ENCODE data around the gene METAP1D.
"Not testable (repeated sequence)": the region's sequence is repeated elsewhere in the genome, so short reads cannot be mapped to it uniquely, and the experiment has no call there.

Gene METAP1D

GRCh38 chr2:171999604-172000469, at the start of gene METAP1D:
Gene METAP1D, plus strand, starts transcription at chr2:171999953. Its CDS starts 17 bp downstream, at chr2:171999970.
- DNase-seq (ENCODE audit: low spot score): peak; percentile 90

DNA sequence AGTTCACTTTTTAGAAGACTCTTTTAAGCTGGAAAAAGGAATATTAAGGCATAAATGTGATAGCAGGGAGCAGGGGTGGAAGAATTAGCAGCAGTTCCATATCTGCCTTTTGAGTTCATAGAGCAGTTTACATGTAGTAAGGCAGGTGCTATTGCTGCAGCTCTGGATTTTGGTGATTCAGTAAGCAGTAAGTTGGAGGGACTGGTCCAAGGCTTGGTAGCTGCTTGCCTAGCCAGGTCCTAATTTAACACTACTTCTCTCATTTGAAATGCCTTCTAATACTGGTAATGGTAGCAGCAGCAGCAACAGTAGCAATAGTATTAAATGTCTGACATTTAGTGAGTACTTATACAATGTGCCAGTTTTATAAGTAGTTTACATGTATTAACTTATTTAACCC, 47.5 kb upstream of the METAP1D start:
- no peak for DNase-seq (ENCODE audit: low spot score)

- DNase-seq (ENCODE audit: low spot score): no peak
These were observed 47.0 kb upstream of the METAP1D start for GRCh38 chr2:171952748-171953147.

DNA sequence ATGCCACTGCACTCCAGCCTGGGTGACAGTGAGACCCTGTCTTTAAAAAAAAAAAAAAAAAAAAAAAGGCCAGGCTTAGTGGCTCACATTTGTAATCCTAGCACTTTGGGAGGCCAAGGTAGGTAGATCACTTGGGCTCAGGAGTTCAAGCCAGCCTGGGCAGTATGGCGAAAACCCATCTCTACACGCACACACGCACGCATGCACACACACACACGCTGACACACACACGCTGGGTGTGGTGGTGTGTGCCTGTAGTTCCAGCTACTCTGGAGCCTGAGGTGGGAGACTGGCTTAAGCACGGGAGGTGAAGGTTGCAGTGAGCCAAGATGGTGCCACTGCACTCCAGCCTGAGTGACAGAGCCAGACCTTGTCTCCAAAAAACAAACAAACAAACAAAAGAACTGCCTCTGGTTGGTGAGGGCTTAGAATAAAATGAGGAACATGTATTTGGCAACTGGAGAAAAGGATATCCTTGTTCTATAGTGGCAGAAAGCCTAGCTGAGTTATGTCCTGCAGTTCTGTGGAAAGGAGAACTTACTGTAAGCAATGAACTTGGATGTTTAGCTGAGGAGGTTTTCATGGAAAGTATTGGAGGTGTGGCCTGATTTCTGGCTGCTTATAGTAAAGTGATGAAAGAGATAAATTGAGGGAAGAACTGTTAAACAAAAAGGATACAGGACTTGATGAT, 43.5 kb upstream of the METAP1D start:
- peak; percentile 36 for DNase-seq (ENCODE audit: low spot score)

DNA sequence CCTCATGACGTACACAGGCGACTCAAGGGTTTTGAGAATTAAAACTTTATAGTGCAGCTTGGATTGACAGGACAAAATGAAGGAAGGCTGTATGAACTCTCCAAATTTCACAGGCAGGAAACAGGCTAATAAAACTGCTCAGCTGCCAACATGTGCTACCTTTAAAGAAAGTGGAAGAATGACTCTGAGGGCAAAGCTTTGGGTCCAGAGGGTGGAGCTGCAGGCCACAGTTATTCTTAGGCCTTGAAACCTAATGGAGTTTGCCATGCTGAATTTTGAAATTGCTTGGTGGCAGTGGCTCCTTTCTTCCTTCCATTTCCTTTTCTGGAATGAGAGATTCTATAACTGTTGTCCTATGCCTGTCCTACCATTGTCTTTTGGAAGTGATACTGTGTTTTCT, 42.7 kb upstream of the METAP1D start:
- no peak for DNase-seq (ENCODE audit: low spot score)

DNA sequence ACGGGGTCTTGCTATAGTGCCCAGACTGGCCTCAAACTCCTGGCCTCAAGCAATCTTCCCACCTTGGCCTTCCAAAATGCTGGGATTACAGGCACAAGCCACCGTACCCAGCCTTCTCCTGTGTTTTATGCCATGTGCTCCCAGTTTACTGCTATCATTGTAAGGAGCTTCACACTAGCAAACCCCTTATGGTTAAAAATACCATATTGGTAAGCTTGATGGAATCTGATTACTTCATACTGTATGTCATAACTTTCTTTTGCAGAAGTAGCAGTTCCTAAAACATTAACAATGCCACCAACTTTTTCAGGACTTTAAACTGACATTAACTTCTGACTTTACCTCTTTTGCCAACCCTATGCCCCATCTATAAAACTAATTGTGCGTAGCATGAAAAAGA, 41.3 kb upstream of the METAP1D start:
- DNase-seq (ENCODE audit: low spot score): no peak

- no peak for DNase-seq (ENCODE audit: low spot score)
These were observed 39.8 kb upstream of the METAP1D start for GRCh38 chr2:171959998-171960397.

- DNase-seq (ENCODE audit: low spot score): no peak
These were observed 39.2 kb upstream of the METAP1D start for GRCh38 chr2:171960570-171960969.

DNA sequence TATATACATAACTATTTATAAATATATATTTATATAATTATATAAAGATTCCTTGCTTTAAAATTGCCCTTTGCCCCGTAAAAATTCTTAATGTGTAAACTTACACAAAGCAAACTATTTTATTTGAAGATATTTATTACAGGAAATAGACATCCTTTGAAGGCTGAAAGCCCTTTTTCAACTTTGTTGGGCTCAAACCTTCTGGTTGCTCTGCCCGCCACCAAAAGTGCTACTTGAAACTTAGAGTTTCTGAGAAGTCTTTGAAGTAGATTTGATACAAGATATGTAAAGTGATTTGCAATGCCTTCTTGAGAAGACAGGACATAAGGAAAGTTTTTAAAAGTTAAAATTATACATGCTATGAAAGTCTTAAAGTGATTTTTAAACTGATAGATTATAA, 36.6 kb upstream of the METAP1D start:
- no peak for DNase-seq (ENCODE audit: low spot score)

DNA sequence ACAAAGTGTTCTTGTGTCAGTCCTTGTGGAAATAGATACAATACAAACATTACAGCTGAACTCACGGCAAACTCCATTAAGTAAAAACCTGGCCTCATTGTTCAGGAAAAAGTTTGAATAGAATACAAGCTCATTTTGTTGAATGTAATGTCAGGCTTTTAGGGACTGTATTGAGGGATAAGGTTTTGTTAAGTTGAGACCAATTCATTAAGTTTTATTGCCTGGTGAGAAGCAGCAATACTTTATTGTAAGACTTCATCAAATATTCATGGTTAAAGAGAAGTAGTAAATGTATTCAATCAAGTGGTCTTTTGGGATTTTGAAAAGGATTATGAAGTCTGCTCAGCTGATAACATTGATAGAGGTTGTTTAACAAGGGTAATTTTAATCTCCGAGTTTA, 35.4 kb upstream of the METAP1D start:
- DNase-seq (ENCODE audit: low spot score): no peak

- no peak for DNase-seq (ENCODE audit: low spot score)
These were observed 34.5 kb upstream of the METAP1D start for GRCh38 chr2:171965238-171965637.

DNA sequence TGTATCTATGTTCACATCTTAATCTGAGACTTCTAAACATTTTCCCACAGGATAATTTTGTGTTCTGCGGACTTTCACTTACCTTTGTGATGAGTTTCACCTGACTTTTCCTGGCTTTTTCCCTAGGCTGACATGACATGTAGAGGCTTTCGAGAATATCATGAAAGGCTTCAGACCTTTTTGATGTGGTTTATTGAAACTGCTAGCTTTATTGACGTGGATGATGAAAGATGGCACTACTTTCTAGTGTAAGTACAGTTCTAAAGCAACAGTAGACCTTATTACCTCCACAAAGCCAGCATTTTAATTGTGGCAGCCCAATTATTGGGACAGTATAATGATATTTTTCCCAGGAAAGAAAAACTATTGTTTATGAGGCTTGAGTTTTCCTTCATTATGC, 34.1 kb upstream of the METAP1D start:
- no peak for DNase-seq (ENCODE audit: low spot score)

- DNase-seq (ENCODE audit: low spot score): no peak
These were observed 33.5 kb upstream of the METAP1D start for GRCh38 chr2:171966235-171966634.

- no peak for DNase-seq (ENCODE audit: low spot score)
These were observed 33.1 kb upstream of the METAP1D start for GRCh38 chr2:171966688-171967087.

- no peak for DNase-seq (ENCODE audit: low spot score)
These were observed 31.2 kb upstream of the METAP1D start for GRCh38 chr2:171968509-171968908.

DNA sequence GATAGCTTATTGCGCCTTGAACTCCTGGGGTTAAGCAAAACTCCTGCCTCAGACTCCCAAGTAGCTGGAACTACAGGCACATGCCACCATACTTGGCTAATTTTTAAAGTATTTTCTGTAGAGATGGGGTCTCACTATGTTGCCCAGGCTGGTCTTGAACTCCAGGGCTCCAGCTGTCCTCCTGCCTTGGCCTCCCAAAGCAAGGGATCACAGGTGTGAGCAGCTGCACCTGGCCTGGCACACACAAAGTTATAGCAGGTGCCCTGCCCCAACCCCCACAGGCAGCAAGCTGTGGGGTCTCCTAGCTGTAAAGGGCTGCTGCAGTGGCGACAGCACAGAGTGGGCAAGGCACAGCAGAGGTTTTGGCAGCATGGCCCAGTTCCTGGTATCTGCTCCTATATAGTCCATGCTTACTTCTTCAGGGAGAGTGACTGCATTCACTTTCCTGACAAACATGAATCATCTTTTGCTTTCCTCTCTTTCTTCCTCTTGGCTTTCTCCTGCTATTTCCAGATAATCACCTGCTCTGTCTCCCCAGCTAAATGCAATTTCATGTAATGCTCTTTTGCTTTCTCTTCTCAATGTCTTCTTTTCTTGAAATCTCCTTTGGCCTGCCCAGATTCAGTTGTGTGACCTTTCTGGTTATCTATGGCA, 27.3 kb upstream of the METAP1D start:
- DNase-seq (ENCODE audit: low spot score): no peak

GRCh38 chr2:171979103-171979502, 20.6 kb upstream of the METAP1D start:
- DNase-seq (ENCODE audit: low spot score): no peak

DNA sequence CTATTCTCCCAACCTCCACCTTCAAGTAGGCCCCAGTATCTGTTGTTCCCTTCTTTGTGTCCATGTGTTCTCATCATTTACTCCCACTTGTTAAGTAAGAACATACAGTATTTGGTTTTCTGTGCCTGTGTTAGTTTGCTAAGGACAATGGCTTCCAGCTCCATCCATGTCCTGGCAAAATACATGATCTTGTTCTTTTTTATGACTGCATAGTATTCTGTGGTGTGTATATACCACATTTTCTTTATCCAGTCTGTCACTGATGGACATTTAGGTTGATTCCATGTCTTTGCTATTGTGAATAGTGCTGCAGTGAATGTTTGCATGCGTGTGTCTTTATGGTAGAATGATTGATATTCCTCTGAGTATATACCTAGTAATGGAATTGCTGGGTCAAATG, 15.8 kb upstream of the METAP1D start:
- not testable (repeated sequence) for DNase-seq (ENCODE audit: low spot score)

GRCh38 chr2:171985076-171985475, 14.7 kb upstream of the METAP1D start:
- no peak for DNase-seq (ENCODE audit: low spot score)

GRCh38 chr2:171986778-171987177, 13.0 kb upstream of the METAP1D start:
- DNase-seq (ENCODE audit: low spot score): no peak

- no peak for DNase-seq (ENCODE audit: low spot score)
These were observed 8.7 kb upstream of the METAP1D start for GRCh38 chr2:171991027-171991426.

DNA sequence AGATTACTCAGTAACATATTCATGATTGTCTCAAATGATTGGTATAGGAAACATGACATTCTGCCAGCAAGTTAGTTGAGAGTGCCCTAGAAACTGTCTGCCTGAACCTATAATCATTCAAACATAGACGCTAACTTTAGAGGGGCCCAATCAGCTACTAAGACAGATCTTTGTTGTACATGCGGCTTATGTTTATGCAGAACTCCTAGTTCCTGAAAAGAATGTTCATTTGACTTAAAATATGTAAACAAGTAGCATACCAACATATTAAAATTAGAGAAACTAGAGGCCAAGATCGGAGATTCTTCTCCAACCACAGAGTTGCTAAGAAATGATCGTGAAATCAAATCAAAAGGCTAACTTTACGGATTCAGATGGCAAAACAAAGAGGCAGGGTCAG, 4.2 kb upstream of the METAP1D start:
- DNase-seq (ENCODE audit: low spot score): no peak

GRCh38 chr2:171996021-171996420, 3.7 kb upstream of the METAP1D start:
- DNase-seq (ENCODE audit: low spot score): no peak
